K562 (cell line): ENCODE data around the gene UBA1. TPM values are rescaled to one million over a fixed set of nuclear protein-coding genes. Genes with fewer than 3 reads are reported as not detected.

Source experiments
- LEF1 ChIP-seq: fragments of 450-650 bp; IDR thresholded peaks from 2 replicates; pipeline ENCODE4 v1.6.1; 2016; ENCODE audit warnings: mild to moderate bottlenecking
- polyA plus RNA-seq, 8 experiments: library from polyadenylated mRNA; depleted of rRNA in 4 of 8; stranded (reverse) in 5 of 8; unstranded in 3 of 8; fragments of >200 nt; fragmentation: Nextera tagmentation in 2 of 8; fragmentation: Illumina TruSeq in 1 of 8; extraction: Ambion mirVana in 2 of 8; extraction: Trizol in 1 of 8; gene quantifications; 2 replicates each; pipeline versions ENCODE4 v1.2.1 to v1.2.3, GENCODE V29; 2011 to 2014; ENCODE audit warnings: inconsistent platforms in 1 of 8, missing spikeins in 1 of 8
- total RNA-seq, 7 experiments: library from RNA; depleted of rRNA in 6 of 7; stranded (reverse); fragments of >200 nt in 6 of 7; fragmentation: Illumina TruSeq in 2 of 7; extraction: Trizol in 2 of 7; gene quantifications; 2 replicates each; pipeline versions ENCODE4 v1.2.1 to v1.2.3, GENCODE V29; 2011 to 2021; ENCODE audit warnings: low replicate concordance in 1 of 7
- TF ChIP-seq, protein P1 (sequence below), 2 experiments: fragments of 450-650 bp in 1 of 2; sonication (generic) in 1 of 2; formaldehyde crosslinking in 1 of 2; IDR thresholded peaks; 2 replicates each; pipeline versions ENCODE4 v1.7.1 to v1.9.0; 2016 to 2022; ENCODE audit warnings: inconsistent platforms in 1 of 2, mild to moderate bottlenecking in 1 of 2, missing genetic modification reagents in 1 of 2

UBA1 gene
- total and polyA plus RNA-seq, 9 of the 15 experiments (the other 6 are each of a cell fraction or from before 2014, with no cell fraction given): 32.0 to 174 (median 93.6) TPM

DNA sequence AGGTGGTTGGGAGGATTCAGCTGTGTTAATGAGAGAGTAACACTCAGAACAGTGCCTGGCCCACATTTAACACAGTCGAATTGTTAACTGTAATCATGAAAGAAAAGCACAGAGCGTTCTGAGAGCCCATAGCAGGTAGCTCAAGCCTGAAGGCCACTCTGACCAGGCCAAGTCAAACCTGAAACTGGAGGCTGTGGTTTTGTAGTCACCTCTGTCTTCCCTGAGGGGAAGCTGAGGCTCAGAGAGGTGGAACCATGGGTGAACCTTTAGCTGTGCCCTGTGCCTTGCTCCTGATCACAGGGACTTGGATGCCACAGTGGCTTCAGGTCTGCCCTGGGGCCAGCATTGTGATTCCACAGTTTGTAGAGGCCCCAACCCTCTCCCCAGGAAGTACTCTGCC lies 16.6 kb upstream of the UBA1 start (continued):
- TF ChIP-seq, protein P1, sequence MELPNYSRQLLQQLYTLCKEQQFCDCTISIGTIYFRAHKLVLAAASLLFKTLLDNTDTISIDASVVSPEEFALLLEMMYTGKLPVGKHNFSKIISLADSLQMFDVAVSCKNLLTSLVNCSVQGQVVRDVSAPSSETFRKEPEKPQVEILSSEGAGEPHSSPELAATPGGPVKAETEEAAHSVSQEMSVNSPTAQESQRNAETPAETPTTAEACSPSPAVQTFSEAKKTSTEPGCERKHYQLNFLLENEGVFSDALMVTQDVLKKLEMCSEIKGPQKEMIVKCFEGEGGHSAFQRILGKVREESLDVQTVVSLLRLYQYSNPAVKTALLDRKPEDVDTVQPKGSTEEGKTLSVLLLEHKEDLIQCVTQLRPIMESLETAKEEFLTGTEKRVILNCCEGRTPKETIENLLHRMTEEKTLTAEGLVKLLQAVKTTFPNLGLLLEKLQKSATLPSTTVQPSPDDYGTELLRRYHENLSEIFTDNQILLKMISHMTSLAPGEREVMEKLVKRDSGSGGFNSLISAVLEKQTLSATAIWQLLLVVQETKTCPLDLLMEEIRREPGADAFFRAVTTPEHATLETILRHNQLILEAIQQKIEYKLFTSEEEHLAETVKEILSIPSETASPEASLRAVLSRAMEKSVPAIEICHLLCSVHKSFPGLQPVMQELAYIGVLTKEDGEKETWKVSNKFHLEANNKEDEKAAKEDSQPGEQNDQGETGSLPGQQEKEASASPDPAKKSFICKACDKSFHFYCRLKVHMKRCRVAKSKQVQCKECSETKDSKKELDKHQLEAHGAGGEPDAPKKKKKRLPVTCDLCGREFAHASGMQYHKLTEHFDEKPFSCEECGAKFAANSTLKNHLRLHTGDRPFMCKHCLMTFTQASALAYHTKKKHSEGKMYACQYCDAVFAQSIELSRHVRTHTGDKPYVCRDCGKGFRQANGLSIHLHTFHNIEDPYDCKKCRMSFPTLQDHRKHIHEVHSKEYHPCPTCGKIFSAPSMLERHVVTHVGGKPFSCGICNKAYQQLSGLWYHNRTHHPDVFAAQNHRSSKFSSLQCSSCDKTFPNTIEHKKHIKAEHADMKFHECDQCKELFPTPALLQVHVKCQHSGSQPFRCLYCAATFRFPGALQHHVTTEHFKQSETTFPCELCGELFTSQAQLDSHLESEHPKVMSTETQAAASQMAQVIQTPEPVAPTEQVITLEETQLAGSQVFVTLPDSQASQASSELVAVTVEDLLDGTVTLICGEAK (IDR thresholded peaks at IDR 0.05): no peak
- TF ChIP-seq, protein P1 (CRISPR knock-in tag; IDR thresholded peaks at IDR 0.05): no peak
- TF ChIP-seq LEF1: no peak
